NT2/D1 (cell line): ENCODE measurements around the gene SENP2.

Source experiments
- YY1 ChIP-seq: IDR thresholded peaks from 2 replicates; pipeline ENCODE4 v1.6.1; 2011; ENCODE audit not compliant: insufficient read length, insufficient read depth
- ZNF274 ChIP-seq: IDR thresholded peaks from 2 replicates; pipeline ENCODE4 v1.6.1; 2011; ENCODE audit warnings: mild to moderate bottlenecking, low read depth, low read length

DNA sequence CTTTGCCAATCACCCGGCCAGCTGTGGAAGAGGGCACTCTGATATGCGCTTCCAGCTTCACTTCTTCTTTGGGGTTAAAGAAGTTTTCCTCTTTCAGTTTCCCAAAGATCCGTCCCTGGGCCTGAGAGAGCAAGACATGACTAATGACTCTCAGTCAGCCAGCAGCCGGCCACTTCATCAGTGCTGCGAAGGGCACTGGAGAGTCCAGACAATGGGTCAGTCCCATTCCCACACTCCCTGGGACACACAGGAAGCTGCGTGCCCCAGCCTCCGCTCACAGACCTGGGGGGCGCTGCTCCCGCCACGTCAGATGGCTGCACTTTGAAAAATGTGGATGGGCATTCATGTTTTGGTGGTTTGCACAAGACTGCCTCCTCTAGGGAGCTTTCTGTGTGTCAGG, 63.3 kb downstream of the SENP2 start:
- no peak for TF ChIP-seq YY1
- TF ChIP-seq ZNF274 = no peak
